ENCODE measurements around the gene IKZF1.

DNA sequence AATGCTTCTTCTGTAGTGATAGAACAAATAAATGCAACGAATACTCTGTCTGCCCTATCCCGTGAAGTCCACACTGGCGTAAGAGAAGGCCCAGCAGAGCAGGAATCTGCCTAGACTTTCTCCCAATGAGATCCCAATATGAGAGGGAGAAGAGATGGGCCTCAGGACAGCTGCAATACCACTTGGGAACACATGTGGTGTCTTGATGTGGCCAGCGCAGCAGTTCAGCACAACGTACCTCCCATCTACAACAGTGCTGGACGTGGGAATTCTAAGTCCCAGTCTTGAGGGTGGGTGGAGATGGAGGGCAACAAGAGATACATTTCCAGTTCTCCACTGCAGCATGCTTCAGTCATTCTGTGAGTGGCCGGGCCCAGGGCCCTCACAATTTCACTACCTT lies 99.9 kb downstream of the IKZF1 start:
- TF ChIP-seq, protein P1, sequence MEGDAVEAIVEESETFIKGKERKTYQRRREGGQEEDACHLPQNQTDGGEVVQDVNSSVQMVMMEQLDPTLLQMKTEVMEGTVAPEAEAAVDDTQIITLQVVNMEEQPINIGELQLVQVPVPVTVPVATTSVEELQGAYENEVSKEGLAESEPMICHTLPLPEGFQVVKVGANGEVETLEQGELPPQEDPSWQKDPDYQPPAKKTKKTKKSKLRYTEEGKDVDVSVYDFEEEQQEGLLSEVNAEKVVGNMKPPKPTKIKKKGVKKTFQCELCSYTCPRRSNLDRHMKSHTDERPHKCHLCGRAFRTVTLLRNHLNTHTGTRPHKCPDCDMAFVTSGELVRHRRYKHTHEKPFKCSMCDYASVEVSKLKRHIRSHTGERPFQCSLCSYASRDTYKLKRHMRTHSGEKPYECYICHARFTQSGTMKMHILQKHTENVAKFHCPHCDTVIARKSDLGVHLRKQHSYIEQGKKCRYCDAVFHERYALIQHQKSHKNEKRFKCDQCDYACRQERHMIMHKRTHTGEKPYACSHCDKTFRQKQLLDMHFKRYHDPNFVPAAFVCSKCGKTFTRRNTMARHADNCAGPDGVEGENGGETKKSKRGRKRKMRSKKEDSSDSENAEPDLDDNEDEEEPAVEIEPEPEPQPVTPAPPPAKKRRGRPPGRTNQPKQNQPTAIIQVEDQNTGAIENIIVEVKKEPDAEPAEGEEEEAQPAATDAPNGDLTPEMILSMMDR (IDR thresholded peaks at IDR 0.05; ENCODE audit: borderline replicate concordance, extremely low read depth, low read length, poor library complexity, severe bottlenecking) = peak; percentile 37
- TF ChIP-seq EZH2 (IDR thresholded peaks at IDR 0.05; ENCODE audit: borderline replicate concordance, low read depth, low read length, severe bottlenecking) = no peak

All from DND-41 (cell line).